Tibial artery (tissue), 4 donors: ENCODE data around the gene SEMA4C.

Experiments used
- DNase-seq, 2 donors: peaks; one replicate each; pipeline ENCODE4 v3.0.0-alpha.2; 2019
- H3K27ac ChIP-seq, 2 donors: fragments of 200-600 bp; sonication (generic) in 1 of 2; 1 replicate in 1 of 2; 2 replicates in 1 of 2; pipeline ENCODE4 v1.5.1; 2018 to 2019; ENCODE audit warnings: mild to moderate bottlenecking in 1 of 2
- H3K27me3 ChIP-seq, 2 donors: fragments of 200-600 bp; sonication (generic) in 1 of 2; one replicate each; pipeline versions ENCODE4 v1.5.1 to v1.6.0; 2016 to 2019
- H3K36me3 ChIP-seq, 3 donors: fragments of 200-600 bp; sonication (generic) in 2 of 3; one replicate each; pipeline ENCODE4 v1.5.1; 2016 to 2019; ENCODE audit warnings: mild to moderate bottlenecking in 2 of 3
- H3K4me1 ChIP-seq, 4 donors: fragments of 200-600 bp; sonication (generic) in 2 of 4; 1 replicate in 3 of 4; 2 replicates in 1 of 4; pipeline ENCODE4 v1.5.1; 2016 to 2019
- H3K4me3 ChIP-seq, 2 donors: fragments of 200-600 bp; sonication (generic) in 1 of 2; 1 replicate in 1 of 2; 2 replicates in 1 of 2; pipeline ENCODE4 v1.5.1; 2018 to 2019; ENCODE audit warnings: mild to moderate bottlenecking in 2 of 2
- H3K9me3 ChIP-seq, 3 donors: fragments of 200-600 bp; sonication (generic) in 1 of 3; one replicate each; pipeline ENCODE4 v1.5.1; 2016 to 2019
- intact Hi-C: fragments of 100-400 bp; cut with DNase I; formaldehyde crosslinking; loops from one replicate; pipeline ENCODE4 v1.15.0; 2023; ENCODE audit warnings: low total_unique reads
- TF ChIP-seq, protein P1 (sequence below), 2 experiments: fragments of 200-600 bp in 1 of 2; fragments of 450-650 bp in 1 of 2; IDR thresholded peaks; one replicate each; pipeline ENCODE4 v1.5.1; 2017 to 2019; ENCODE audit warnings: antibody characterized with exemption in 2 of 2, mild to moderate bottlenecking in 1 of 2, moderate library complexity in 1 of 2

SEMA4C gene

DNA sequence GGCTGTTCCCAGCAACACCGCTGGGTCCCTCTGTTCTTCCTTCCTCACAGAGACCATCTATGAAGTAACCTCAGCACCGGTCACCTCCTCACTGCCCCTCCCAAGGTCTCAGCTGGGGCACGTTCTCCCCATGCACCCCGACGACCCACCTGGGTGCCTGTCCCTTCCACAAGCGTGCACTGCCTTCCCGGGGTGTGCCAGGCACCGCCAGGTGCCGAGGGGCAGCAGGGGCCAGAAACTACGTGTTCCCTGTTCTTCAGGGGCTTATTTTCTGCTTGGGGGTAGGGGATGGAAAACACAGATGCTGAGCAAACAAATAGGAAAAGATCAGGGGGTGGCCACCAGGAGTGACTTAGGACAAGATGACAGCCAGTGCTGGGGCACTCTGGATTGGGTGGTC lies 30.4 kb upstream of the SEMA4C start:
- no peaks in the 10 kb centered on the region for H3K36me3 ChIP-seq
- peaks cover 0 to 42% (median 16%) of the 10 kb centered on the region in 4 donors for H3K4me1 ChIP-seq
- H3K4me3 ChIP-seq: no peak overlapping the region
- intact Hi-C loops: no loop called here
- no peak for DNase-seq
- H3K27me3 ChIP-seq: no peaks in the 10 kb centered on the region
- no peak overlapping the region for H3K27ac ChIP-seq
- H3K9me3 ChIP-seq: no peaks in the 10 kb centered on the region
- TF ChIP-seq, protein P1, sequence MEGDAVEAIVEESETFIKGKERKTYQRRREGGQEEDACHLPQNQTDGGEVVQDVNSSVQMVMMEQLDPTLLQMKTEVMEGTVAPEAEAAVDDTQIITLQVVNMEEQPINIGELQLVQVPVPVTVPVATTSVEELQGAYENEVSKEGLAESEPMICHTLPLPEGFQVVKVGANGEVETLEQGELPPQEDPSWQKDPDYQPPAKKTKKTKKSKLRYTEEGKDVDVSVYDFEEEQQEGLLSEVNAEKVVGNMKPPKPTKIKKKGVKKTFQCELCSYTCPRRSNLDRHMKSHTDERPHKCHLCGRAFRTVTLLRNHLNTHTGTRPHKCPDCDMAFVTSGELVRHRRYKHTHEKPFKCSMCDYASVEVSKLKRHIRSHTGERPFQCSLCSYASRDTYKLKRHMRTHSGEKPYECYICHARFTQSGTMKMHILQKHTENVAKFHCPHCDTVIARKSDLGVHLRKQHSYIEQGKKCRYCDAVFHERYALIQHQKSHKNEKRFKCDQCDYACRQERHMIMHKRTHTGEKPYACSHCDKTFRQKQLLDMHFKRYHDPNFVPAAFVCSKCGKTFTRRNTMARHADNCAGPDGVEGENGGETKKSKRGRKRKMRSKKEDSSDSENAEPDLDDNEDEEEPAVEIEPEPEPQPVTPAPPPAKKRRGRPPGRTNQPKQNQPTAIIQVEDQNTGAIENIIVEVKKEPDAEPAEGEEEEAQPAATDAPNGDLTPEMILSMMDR (IDR thresholded peaks at IDR 0.05): no peak

DNA sequence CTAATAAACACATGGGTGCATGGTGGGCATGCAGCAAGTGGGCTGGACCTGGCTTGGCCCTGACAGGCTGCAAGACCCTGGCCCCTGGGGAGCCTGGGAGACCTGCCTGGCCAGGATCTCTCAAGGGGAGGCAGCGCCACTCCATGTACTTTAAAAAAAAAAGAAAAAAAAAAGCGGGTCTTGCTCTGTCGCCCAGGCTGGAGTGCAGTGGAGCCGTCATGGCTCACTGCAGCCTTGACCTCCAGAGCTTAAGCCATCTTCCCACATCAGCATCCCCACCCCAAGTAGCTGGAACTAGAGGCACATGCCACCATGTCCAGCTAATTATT lies 29.5 kb upstream of the SEMA4C start:
- Histone ChIP-seq H3K27me3 (no peaks in the 10 kb centered on the region), H3K4me3 (no peak overlapping the region), H3K4me1 (peaks cover 0 to 44% (median 14%) of the 10 kb centered on the region in 4 donors), H3K36me3 (no peaks in the 10 kb centered on the region), H3K27ac (no peak overlapping the region), H3K9me3 (no peaks in the 10 kb centered on the region)
- TF ChIP-seq, protein P1 (IDR thresholded peaks at IDR 0.05): no peak
- intact Hi-C loops: no loop called here
- no peak for DNase-seq

DNA sequence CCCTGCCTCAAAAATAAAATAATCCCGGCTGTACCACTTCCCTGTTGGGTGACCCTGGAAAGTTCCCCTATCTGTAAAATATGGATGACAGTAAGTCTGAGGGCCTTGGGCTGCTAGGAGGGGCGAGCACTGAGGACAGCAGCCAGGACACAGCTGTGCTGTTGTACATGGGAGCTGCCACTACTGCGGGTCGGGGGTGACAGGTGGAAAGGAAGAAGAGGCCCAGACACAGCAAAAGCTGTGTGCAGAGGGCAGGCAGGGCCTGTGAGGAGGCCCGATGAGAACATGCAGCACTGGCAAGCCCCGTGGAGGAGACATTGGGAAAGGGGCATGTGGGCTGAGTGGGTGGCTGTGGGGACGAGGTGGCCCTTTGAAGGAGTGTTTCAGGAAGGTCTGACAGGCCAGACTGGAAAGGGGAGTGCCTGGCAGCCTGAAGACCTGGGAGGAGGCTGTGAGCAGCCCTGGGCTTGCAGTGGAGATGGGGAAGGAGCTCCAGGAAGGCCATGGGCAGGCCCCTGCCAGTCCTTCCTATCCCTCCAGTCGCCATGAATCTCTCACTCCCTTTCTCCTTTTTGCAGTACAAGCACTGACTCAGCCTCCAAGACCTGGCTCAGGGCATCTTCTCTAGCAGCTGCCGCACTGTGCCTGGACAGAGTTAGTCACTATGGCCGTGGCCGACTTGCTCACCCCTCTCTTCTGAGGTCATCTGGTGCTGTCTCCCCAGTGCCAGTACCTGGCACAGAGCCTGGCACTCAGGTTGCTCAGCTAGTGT lies 28.9 kb upstream of the SEMA4C start:
- Histone ChIP-seq H3K4me1 (peaks cover 0 to 40% (median 11%) of the 10 kb centered on the region in 4 donors), H3K4me3 (no peak overlapping the region), H3K9me3 (no peaks in the 10 kb centered on the region), H3K36me3 (no peaks in the 10 kb centered on the region), H3K27me3 (no peaks in the 10 kb centered on the region), H3K27ac (no peak overlapping the region)
- TF ChIP-seq, protein P1 (IDR thresholded peaks at IDR 0.05): no peak
- no peak for DNase-seq
- intact Hi-C loops: no loop called here

DNA sequence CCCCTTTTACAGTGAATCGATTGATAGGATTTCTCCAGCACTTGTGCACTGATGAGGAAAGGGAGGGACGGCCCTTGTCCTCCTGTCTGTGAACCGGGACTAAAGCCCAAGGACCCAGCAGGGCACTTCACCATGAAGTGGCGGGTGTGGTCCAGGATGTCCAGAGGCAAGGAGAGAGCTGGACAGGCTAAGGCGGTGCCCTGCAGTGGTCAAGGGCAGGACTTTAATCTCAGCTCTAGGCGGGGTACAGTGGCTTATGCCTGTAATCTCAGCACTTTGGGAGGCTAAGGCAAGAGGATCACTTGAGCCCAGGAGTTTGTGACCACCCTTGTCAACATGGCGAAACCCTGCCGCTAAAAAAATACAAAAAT lies 28.2 kb upstream of the SEMA4C start:
- Histone ChIP-seq H3K4me3 (no peak overlapping the region), H3K9me3 (no peaks in the 10 kb centered on the region), H3K36me3 (no peaks in the 10 kb centered on the region), H3K4me1 (peaks cover 0 to 40% (median 5%) of the 10 kb centered on the region in 4 donors), H3K27ac (no peak overlapping the region), H3K27me3 (no peaks in the 10 kb centered on the region)
- TF ChIP-seq, protein P1 (IDR thresholded peaks at IDR 0.05): no peak
- intact Hi-C loops: no loop called here
- DNase-seq: no peak

DNA sequence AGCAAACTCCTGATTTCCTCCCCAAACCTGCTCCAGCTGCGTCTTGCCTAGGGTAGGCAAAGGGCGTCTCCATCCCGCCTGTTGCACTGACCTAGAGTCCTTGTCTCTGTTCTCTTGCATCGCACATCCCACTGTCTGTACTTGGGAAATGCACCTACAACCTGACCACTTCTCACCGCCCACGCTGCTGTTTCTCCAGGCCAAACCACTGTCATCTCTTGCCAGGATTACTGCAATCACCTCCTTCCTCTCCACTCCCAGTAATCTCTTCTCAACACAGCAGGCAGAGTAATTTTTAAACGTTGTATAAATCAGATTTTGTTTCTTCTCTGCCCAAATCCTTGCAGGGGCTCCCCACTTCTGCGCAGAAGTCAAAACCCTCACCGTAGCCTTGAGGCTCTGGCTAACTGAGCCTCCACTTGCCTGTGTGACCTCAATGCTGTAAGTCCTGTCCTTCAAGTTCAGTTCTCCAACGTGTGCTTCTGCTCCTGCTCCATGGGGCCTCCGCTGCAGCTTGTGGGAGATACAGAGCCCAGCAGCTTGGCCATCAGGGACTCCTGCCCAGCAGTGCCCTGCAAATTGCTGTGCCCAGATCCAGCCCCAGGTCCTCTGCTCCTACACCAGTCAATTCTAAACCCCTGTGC lies 27.7 kb upstream of the SEMA4C start:
- Histone ChIP-seq H3K4me3 (no peak overlapping the region), H3K27me3 (no peaks in the 10 kb centered on the region), H3K9me3 (no peaks in the 10 kb centered on the region), H3K4me1 (peaks cover 0 to 45% (median 6%) of the 10 kb centered on the region in 4 donors), H3K27ac (no peak overlapping the region), H3K36me3 (no peaks in the 10 kb centered on the region)
- DNase-seq: no peak
- intact Hi-C loops: no loop called here
- TF ChIP-seq, protein P1 (IDR thresholded peaks at IDR 0.05): no peak
